ENCODE data around the gene FOXO4.

The FOXO4 gene

DNA sequence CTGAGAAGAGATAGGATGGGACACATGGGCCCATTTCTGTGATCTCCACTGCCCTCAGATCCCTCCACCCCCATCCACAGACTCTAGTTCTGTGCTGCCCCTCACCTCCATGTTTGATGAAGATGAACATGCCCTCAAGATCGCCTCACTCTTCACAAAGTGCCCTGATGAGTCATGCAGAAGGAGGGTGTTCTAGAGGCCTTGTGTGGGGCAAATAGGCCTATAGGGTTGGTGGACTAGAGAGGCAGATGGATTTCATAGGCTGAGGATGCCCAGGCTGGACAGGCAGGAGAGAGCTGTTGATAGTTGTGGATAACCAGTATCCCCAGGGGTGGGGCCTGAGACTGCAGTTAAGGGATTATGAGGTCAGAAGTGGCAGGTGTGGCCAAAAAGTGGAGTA lies 10.8 kb downstream of the FOXO4 start, which contains the start of gene CXorf65:
CXorf65 (minus strand) TSS at position 314 of the 400 bp plus-strand sequence; CDS start at position 130, 184 bp downstream.
- Mint-ChIP-seq H3K4me3 (peak within 1 kb of the TSS; percentile 4), H3K36me3 (peaks cover 26% of the 10 kb centered on the region), H3K4me1 (peaks cover 59% of the 10 kb centered on the region)

DNA sequence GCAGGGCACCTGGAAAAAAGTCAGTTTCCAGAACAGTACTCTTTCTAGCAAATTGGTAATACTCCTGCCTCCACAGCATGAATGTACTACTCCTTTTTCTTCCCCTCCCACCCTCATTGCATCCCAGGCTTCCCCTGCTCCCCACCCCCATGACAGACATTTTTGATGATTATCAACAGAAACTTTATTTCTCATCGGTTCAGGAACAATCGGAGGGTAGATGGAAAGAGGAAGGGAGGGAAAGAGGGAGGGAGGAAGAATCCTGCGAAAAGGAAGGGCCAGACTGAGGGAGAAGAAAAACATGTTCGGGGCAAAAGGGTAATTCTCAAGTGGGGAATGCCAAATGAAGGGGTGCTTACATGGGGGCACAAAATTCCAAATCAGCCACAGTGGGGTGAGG lies 11.6 kb downstream of the FOXO4 start:
- Mint-ChIP-seq H3K27ac (no peak overlapping the region), H3K9me3 (no peaks in the 10 kb centered on the region), H3K36me3 (peaks cover 26% of the 10 kb centered on the region), H3K4me3 (no peak overlapping the region), H3K4me1 (peaks cover 62% of the 10 kb centered on the region), H3K27me3 (no peaks in the 10 kb centered on the region)
- no peak for ATAC-seq (ENCODE audit: low read depth)
- DNase-seq (ENCODE audit: low spot score in 2 of 2) = no peak

More for the DNA sequence above, 10.8 kb downstream of the FOXO4 start, which contains the start of gene CXorf65:
- no peak for DNase-seq (ENCODE audit: low spot score in 2 of 2)
- no peaks in the 10 kb centered on the region for H3K9me3 Mint-ChIP-seq
- ATAC-seq (ENCODE audit: low read depth) = no peak
- H3K27me3 Mint-ChIP-seq = no peaks in the 10 kb centered on the region
- H3K27ac Mint-ChIP-seq = peak within 1 kb of the TSS; percentile 77

DNA sequence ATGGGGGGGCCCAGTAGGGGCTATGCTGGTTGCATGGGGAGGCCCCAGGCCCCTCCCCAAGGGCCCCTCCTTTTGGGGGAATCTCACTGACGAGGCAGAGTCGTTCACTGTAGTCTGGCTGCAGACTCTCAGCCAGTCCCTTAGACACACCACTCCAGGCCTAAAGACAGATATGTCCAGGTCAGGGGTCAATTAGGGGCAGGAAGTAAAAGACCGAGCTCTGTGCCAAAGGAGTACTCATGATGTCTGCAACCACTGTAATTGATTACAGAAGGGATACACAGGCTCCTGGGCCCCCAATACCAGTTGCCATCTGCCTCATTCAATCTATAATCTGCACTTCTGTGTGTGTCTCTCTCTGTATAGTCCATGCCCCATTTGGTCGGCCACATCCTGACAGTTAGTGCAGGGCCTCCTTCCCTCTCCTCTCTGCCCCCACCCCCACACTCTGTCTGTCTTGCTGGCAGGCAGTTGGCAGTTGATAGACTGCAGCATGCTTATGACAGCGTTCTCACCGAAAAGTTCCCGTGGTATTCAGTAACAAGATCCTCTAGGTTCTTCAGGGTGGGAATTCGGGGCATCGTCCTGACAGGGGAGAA lies 12.2 kb downstream of the FOXO4 start:
- peaks cover 61% of the 10 kb centered on the region for H3K4me1 Mint-ChIP-seq
- peaks cover 26% of the 10 kb centered on the region for H3K36me3 Mint-ChIP-seq
- no peaks in the 10 kb centered on the region for H3K27me3 Mint-ChIP-seq
- no peaks in the 10 kb centered on the region for H3K9me3 Mint-ChIP-seq
- H3K27ac Mint-ChIP-seq = peak overlapping the region; percentile 100
- no peak for DNase-seq (ENCODE audit: low spot score in 2 of 2)
- no peak for ATAC-seq (ENCODE audit: low read depth)
- peak overlapping the region; percentile 98 for H3K4me3 Mint-ChIP-seq

DNA sequence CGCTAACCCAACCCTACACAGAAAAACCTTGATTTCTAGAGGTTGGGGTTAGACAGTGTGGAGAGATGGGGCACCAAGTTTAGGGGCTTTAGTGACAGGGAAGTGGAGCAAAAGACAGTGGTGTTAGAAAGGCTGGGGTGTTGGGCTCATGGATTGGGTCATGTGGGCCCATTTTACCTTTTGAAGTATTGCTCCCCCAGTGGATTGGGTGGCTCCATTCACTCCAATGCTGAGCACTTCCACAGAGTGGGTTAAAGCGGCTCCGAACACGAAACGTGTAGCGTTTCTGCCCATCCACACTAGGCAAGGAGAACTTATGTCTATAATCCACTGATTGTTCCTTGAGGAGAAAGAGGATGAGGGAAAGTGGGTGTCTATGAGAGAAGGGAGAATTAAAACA lies 13.4 kb downstream of the FOXO4 start:
- no peak for DNase-seq (ENCODE audit: low spot score in 2 of 2)
- Mint-ChIP-seq H3K4me3 (peak overlapping the region; percentile 98), H3K9me3 (no peaks in the 10 kb centered on the region), H3K4me1 (peaks cover 54% of the 10 kb centered on the region), H3K27me3 (no peaks in the 10 kb centered on the region), H3K36me3 (peaks cover 26% of the 10 kb centered on the region), H3K27ac (peak overlapping the region; percentile 100)
- ATAC-seq (ENCODE audit: low read depth) = no peak

DNA sequence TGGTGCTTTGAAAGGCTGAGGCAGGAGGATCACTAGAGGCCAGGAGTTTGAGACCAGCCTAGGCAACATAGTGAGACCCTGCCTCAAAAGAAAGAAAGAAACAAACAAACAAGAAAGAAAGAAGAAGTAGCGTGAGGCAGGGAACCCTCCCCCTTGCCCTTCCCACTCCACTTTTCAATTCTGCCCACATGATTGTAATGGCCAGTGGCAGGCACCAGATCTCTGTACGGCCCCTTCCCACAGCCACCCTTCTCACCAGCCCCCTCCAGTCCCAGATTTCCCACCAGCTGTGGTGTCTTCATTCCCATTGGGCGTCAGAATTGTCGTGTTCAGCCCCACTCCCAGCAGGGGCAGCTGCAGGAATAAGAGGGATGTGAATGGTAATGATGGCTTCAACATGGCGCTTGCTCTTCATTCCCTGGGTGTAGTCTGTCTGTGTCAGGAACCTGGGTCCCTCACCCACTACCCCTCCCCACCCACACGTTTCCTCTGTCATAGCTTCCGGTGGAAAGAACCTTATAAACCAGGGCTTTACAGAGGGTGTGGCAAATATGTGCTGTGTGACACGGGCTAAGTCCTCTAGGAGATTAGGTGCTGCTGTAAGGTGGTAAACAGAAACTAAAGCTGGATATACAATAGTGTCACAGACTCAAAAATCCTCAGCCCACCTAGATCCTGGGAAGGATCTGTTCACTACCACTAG lies 15.6 kb downstream of the FOXO4 start, which contains the start of gene IL2RG:
IL2RG (minus strand) TSS at position 437 of the 703 bp plus-strand sequence; CDS start at position 399, 38 bp downstream.
- ATAC-seq (ENCODE audit: low read depth) (peak; percentile 91), DNase-seq (ENCODE audit: low spot score in 2 of 2) (peak; percentile 58 to 70)
- Mint-ChIP-seq H3K27ac (peak within 1 kb of the TSS; percentile 100), H3K4me3 (peak within 1 kb of the TSS; percentile 98), H3K9me3 (no peaks in the 10 kb centered on the region), H3K36me3 (peaks cover 24% of the 10 kb centered on the region), H3K4me1 (peaks cover 43% of the 10 kb centered on the region), H3K27me3 (no peaks in the 10 kb centered on the region)

DNA sequence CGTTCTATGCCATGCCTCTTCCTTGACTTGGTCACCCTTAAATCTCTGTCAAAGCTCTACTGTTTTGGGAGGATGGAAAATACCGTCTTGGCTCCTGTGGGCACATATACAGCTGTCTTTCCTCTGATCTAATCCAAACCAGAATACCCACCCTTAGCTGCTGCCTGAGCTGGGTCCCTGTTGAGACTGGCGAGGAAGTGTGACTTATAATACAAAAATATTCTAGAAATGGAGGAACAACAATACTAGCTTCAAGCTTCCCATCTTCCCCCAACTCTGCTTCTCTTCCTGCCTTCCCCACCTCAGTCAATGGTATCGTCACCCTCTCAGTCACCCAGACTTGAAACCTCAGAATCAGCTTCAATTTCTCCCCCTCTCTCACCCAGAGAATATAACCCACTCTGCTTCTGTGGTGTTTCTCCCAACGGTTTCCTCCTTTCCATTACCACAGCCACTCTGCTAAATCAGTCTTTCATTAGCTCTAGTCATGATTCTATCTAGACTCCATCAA lies 16.3 kb downstream of the FOXO4 start:
- Mint-ChIP-seq H3K4me1 (peaks cover 39% of the 10 kb centered on the region), H3K4me3 (peak overlapping the region; percentile 98), H3K36me3 (peaks cover 20% of the 10 kb centered on the region), H3K27ac (peak overlapping the region; percentile 100), H3K9me3 (no peaks in the 10 kb centered on the region), H3K27me3 (no peaks in the 10 kb centered on the region)
- ATAC-seq (ENCODE audit: low read depth) = peak; percentile 37
- DNase-seq (ENCODE audit: low spot score in 2 of 2) = peak in 1 of 2 donors; percentile 22

DNA sequence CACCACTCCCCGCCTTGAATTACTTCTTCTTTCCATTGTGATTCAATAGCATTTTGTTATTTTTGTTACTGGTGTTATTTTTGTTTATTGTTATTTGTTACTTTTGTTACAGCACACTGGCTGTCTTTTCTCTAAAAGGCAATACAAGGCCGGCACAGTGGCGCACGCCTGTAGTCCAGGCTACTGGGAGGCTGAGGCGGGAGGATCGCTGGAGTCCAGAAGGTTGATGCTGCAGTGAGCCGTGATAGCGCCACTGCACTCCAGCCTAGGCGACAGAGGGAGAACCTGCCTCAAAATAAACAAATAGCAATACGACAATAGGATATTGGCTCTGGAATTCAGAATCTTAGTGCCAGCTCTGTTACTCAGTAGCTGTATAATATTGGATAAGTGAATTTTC lies 21.7 kb downstream of the FOXO4 start:
- Mint-ChIP-seq H3K4me1 (peaks cover 13% of the 10 kb centered on the region), H3K36me3 (peaks cover 4% of the 10 kb centered on the region), H3K4me3 (no peak overlapping the region), H3K27me3 (no peaks in the 10 kb centered on the region), H3K27ac (peak overlapping the region; percentile 97), H3K9me3 (no peaks in the 10 kb centered on the region)
- no peak for ATAC-seq (ENCODE audit: low read depth)
- no peak for DNase-seq (ENCODE audit: low spot score in 2 of 2)

DNA sequence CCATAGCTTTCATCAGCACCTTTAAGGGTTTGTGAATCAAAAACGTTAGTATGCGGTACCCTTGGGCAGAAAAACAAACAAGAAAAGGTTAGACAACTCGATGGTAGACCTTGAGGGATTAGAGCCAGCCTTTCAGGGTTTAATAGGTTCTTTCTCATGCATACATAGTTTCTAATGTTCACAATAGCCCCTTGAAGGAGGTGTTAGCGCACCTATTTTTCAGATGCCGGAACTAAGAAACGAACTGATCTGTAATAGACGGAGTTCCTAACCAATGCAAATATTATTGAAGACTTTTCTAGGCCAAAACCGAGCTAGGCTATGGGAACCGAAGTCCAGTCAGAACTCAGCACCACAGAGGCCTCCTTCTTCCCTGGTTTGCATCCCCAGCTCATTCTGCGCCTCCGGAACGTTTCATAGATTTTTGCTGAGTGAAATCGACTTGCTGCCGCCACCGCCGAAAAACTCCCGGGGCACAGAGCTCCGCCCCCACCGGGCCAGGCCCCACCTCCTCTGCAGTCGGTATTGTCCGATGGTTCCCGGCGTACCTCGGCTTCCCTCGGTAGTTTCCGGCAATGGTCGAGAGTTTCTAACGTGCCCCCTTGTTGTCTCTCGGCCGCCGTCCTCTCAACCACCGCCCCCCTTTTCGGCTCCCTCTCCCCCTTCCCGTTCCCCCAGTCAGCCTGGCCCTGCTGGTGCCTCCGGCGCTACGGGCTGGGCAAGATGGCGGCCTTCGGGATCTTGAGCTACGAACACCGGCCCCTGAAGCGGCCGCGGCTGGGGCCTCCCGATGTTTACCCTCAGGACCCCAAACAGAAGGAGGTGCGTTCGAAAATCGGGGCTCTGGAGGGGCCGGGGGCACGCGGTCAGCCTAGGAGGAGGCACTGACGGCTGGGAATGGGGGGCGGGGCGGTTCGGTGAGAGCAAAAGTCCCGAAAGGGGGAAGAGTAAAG lies 22.7 kb downstream of the FOXO4 start, which contains the start of gene MED12:
MED12 (plus strand) TSS at position 565 of the 953 bp plus-strand sequence; CDS start at position 724, 159 bp downstream.
- Mint-ChIP-seq H3K4me3 (peak within 1 kb of the TSS; percentile 94), H3K4me1 (peaks cover 14% of the 10 kb centered on the region), H3K9me3 (no peaks in the 10 kb centered on the region), H3K27me3 (no peaks in the 10 kb centered on the region), H3K27ac (peak within 1 kb of the TSS; percentile 97), H3K36me3 (peaks cover 14% of the 10 kb centered on the region)
- DNase-seq (ENCODE audit: low spot score in 2 of 2) = peak; percentile 67 to 69
- ATAC-seq (ENCODE audit: low read depth) = peak; percentile 93

DNA sequence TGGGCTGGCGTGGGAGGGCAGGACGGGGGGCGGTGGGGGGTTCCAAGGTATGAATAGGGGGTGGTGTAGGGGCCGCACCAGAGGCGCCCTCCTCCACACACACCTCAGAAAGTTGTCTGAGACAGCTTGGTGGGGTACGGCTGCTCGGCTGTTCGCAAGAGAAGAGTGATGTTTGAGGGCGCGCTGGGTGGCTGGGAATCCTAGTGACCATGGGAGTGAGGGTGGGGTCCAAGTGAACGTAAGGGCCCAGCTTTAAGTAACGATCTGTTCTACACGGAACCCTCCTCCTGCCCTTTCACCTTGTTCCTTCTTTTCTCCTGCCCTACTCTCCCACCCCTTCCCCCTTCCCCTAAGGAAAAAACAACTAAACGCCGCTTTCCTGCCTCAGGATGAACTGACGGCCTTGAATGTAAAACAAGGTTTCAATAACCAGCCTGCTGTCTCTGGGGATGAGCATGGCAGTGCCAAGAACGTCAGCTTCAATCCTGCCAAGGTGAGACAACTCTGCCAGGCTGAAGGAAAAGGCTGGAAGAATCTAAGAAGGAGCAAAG lies 23.4 kb downstream of the FOXO4 start:
- H3K36me3 Mint-ChIP-seq = peaks cover 16% of the 10 kb centered on the region
- H3K9me3 Mint-ChIP-seq = no peaks in the 10 kb centered on the region
- peak overlapping the region; percentile 97 for H3K27ac Mint-ChIP-seq
- H3K4me3 Mint-ChIP-seq = peak overlapping the region; percentile 94
- no peaks in the 10 kb centered on the region for H3K27me3 Mint-ChIP-seq
- ATAC-seq (ENCODE audit: low read depth) (peak; percentile 17), DNase-seq (ENCODE audit: low spot score in 2 of 2) (no peak)
- H3K4me1 Mint-ChIP-seq = peaks cover 12% of the 10 kb centered on the region

DNA sequence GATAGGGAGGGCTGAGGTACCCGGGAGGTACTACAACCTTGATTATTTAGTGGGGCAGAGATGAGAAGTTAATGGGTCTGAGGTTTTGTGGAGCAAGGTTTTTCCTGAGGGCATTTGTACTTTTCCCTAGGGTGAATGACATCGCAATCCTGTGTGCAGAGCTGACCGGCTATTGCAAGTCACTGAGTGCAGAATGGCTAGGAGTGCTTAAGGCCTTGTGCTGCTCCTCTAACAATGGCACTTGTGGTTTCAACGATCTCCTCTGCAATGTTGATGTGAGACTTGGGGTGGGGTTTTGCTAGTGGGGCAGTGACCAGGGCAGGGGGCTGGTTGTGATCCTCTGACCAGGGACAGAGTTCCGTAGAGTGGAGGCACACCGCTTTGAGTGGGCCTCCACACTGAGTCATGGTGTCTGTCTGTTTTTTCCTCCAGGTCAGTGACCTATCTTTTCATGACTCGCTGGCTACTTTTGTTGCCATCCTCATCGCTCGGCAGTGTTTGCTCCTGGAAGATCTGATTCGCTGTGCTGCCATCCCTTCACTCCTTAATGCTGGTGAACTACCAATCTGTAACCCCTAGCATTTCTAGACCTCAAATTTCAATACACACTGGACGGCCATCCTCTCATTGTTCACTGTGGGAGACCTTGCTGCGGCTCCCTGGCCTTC lies 32.6 kb downstream of the FOXO4 start:
- peak overlapping the region; percentile 89 for H3K27ac Mint-ChIP-seq
- H3K36me3 Mint-ChIP-seq = peaks cover 36% of the 10 kb centered on the region
- DNase-seq (ENCODE audit: low spot score in 2 of 2) (no peak), ATAC-seq (ENCODE audit: low read depth) (no peak)
- H3K4me1 Mint-ChIP-seq = peaks cover 10% of the 10 kb centered on the region
- H3K9me3 Mint-ChIP-seq = no peaks in the 10 kb centered on the region
- no peaks in the 10 kb centered on the region for H3K27me3 Mint-ChIP-seq
- no peak overlapping the region for H3K4me3 Mint-ChIP-seq

DNA sequence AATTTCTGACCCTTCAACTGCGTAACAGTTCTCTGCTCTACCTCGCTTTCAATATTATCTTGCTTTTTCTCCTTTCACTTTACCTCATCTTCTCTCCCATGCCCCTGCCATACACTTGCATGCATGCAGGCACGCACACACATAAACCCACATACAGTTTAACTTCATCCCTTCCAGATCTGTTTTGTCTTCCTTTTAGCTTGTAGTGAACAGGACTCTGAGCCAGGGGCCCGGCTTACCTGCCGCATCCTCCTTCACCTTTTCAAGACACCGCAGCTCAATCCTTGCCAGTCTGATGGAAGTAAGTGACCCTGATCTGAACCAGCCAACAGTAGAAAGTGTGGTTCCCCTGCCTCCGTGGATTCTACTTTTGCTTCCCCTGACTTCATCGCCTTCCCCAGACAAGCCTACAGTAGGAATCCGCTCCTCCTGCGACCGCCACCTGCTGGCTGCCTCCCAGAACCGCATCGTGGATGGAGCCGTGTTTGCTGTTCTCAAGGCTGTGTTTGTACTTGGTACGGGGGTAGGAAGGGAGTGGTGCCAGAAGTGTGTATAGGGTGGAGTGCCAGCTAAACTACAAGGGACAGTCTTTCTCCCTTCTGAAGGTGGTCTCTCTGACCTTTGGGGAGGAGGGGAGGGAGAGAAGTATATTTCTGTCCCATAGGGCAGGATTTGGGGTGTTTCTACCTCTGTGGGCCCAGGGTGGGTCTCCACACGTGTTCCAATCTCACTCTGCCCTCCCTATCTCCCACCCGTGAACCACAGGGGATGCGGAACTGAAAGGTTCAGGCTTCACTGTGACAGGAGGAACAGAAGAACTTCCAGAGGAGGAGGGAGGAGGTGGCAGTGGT lies 33.5 kb downstream of the FOXO4 start:
- Mint-ChIP-seq H3K4me3 (no peak overlapping the region), H3K27ac (peak overlapping the region; percentile 89), H3K4me1 (peaks cover 10% of the 10 kb centered on the region), H3K27me3 (no peaks in the 10 kb centered on the region), H3K9me3 (no peaks in the 10 kb centered on the region), H3K36me3 (peaks cover 33% of the 10 kb centered on the region)
- ATAC-seq (ENCODE audit: low read depth) = peak; percentile 93
- peak; percentile 61 to 73 for DNase-seq (ENCODE audit: low spot score in 2 of 2)

DNA sequence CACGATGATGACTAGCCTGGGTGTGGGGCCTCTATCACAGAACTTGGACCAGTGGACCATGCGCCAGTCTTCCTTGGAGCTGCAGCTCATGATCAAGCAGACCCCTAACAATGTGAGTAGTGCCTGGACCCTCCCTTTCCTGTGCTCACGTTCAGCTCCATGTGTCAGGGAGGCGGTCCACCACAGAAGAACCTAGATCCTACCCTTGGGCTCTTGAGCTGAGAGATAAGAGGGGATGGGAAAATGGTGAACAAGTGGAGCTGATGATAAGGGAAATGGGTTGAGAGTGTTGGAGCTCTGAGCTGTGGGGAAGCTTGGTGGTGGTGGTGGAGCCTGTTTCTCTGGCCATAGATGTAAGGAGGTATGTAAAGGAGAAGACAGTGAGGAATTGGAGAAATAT lies 35.9 kb downstream of the FOXO4 start:
- Mint-ChIP-seq H3K36me3 (peaks cover 36% of the 10 kb centered on the region), H3K9me3 (no peaks in the 10 kb centered on the region), H3K4me3 (no peak overlapping the region), H3K4me1 (peaks cover 14% of the 10 kb centered on the region), H3K27ac (no peak overlapping the region), H3K27me3 (no peaks in the 10 kb centered on the region)
- ATAC-seq (ENCODE audit: low read depth) (no peak), DNase-seq (ENCODE audit: low spot score in 2 of 2) (no peak)
